Skin epidermis (tissue), 12 donors: Measurements from ENCODE around the gene PRSS22.
"Not testable (repeated sequence)": the region's sequence is repeated elsewhere in the genome, so short reads cannot be mapped to it uniquely, and the experiment has no call there.

ENCODE experiments used
- H3K27ac ChIP-seq, 21 experiments: fragments of 200-600 bp; sonication (generic) in 11 of 21; one replicate each; pipeline ENCODE4 v1.5.0; 2020; ENCODE audit warnings: mild to moderate bottlenecking in 3 of 21, inconsistent platforms in 2 of 21, moderate library complexity in 2 of 21
- H3K4me3 ChIP-seq, 7 experiments: fragments of 200-600 bp; sonication (generic) in 2 of 7; one replicate each; pipeline ENCODE4 v1.5.0; 2020; ENCODE audit warnings: inconsistent platforms in 2 of 7, mild to moderate bottlenecking in 2 of 7, moderate library complexity in 1 of 7

The PRSS22 gene, protein sequence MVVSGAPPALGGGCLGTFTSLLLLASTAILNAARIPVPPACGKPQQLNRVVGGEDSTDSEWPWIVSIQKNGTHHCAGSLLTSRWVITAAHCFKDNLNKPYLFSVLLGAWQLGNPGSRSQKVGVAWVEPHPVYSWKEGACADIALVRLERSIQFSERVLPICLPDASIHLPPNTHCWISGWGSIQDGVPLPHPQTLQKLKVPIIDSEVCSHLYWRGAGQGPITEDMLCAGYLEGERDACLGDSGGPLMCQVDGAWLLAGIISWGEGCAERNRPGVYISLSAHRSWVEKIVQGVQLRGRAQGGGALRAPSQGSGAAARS

DNA sequence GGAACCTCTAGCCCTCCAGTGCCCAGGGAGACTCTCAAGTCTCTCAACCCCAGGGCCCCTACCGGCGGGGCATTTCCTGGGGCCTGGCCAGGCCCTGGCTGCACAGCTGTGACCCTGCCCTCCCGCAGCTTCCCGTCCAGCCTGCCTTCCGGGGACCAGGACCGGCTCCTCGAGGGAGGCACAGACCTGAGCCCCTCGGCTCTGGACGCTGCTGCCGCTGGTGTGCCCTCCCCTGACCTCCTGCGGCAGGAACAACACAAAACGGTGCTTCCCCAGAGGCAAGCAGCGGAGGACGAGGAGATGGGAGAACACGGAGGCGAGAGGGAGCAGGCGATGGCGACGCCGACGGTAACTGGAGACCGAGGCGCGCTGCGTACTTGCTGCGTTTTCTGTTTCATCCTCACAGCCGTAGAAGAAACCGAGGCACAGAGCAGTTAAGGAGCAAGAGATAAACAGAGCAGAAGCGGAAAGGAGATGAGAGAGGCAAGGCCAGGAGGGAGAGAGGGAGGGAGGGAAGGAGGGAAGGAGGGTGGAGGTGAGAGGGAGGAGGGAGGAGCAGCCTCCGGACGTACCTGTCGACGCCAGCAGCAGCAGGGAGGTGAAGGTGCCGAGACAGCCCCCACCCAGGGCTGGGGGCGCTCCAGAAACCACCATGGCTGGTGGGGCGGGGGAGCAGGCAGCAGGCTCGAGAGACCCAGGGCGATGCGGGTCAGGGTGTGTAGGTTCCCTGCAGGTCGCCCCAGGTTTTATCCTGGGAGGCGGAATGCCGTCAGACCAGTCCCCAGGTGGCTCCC, at the start of gene PRSS22:
TSS of gene PRSS22 (minus strand) at position 720 of the 794 bp plus-strand sequence. CDS start at position 654, 66 bp downstream.
- peak within 1 kb of the TSS in 15 of 21 experiments; percentile 7 to 86 (median 73) for H3K27ac ChIP-seq
- peak within 1 kb of the TSS in 5 of 7 experiments; percentile 2 to 44 (median 33) for H3K4me3 ChIP-seq

DNA sequence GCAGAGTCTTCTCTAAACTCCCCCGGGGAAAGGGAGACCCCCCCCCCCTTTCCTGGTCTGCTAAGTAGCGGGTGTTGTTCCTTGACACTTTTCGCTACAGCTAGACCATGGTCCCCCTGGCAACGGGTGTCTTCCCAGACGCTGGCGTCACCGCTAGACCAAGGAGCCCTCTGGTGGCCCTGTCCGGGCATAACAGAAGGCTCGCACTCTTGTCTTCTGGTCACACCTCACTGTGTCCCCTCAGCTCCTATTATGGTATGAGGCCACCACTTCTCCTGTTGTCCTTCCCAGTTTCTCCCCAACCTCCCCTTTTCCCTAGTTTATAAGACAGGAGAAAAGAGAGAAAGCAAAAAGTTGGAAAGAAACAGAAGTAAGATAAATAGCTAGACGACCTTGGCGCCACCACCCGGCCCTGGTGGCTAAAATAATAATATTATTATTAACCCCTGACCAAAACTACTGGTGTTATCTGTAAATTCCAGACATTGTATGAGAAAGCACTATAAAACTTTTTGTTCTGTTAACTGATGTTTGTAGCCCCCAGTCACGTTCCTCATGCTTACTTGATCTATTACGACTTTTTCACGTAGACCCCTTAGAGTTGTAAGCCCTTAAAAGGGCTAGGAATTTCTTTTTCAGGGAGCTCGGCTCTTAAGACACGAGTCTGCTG, 49.2 kb upstream of the PRSS22 start:
- H3K27ac ChIP-seq, H3K4me3 ChIP-seq: not testable (repeated sequence)

DNA sequence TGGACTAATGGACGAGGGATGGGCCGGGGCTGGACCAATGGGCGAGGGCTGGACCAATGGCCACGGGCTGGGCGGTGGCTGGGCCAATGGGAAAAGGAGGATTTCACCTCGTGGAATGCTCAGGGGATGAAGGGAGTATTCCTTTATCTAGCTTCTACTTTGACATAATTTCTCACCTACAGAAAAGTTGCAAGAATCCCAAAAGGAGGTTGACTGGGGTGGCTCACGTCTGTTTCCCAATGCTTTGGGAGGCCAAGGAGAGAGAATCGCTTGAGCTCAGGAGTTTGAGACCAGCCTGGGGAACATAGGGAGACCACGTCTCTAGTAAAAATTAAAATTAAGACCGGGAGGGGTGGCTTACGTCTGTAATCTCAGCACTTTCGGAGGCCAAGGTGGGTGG, 48.0 kb upstream of the PRSS22 start:
- Histone ChIP-seq H3K4me3 (no peak overlapping the region), H3K27ac (no peak overlapping the region)

DNA sequence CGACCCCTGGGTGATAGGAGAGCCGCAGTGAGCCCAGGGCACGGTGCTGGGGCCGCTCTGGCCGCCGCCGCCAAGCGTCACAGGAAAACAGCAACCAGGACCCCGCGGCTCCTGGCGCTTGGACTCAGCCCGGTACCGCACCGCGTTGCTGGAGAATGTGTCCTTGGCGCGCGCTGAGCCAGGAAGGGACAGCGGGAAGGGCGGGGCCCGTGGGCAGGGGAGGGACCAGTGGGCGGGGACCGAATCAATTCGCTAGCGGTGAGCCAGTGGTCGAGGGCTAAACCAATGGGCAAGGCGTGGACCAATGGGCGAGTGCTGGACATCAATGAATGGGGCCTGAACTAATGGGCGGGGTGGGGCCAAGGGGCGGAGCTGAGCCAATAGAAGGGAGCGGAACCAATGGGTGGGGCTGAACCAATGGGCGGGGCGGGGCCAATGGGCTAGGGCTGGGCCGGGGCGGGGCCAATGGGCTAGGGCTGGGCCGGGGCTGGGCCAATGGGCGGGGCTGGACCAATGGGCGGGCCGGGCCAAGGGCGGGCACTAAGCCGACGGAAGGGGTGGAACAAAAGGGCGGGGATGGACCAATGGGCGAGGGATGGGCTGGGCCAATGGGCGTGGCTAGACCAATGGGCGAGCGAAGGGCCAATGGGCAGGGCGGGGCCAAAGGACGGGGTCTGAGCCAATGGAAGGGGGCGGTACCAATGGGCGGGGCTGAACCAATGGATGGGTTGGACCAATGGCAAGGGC, 47.4 kb upstream of the PRSS22 start:
- Histone ChIP-seq H3K27ac (peak overlapping the region; percentile 39 to 92 (median 84)), H3K4me3 (peak overlapping the region; percentile 57 to 79 (median 75))

DNA sequence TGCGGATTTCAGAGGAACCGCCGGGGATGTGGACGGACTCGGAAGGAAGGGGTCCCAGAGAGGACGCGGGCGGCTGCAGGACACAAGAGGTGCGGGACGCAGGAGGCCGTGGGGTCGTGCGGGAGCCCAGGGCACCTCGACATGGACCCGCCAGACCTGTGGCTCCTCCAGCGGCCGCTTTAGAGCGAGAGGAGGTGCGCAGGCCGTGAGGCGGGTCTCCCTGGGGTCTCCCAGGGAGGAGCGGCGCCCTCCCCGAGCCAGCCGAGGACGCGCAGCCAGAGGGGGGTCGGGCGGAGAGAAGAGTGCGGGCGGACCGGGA, 46.9 kb upstream of the PRSS22 start:
- Histone ChIP-seq H3K27ac (peak overlapping the region; percentile 39 to 92 (median 84)), H3K4me3 (peak overlapping the region; percentile 57 to 79 (median 75))

DNA sequence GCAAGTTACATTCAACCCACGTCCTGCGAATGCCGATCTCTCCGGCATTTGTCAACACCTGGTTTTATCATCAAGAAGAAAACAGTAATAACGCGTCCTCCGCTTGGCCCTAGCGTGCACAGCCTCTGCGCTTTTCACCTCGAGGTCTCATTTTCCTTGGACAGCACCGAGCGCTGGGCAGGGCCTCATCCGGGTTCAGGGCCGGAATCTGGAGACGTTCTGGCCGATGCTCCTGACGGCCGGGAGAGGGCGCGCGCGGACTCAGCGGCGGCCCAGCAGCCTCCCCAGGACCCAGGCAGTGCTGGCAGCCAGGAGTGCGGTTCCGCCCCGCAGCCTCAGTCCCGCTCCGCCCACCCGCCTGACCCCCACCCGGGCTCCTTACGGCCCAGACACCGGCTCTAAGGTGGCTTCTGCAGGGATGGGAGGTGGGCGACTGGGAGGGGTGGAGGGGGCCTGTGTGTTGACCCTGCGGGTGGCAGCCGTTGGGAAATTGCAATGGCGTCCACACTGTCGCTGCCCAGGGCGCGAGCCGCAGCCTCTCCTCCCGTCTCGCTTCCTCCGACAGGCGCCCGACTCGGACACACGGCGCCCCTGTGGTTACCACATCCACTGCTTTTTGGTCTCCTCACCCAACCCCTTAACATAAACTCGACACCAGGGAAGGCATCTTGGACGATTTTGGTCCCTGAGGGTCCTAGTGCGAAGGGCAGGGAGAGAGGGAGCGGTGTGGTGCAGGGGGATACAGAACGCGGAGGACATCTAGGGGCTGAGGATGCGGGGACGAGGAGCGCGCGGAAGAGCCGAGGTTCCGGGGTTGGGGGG, 46.3 kb upstream of the PRSS22 start:
- Histone ChIP-seq H3K27ac (peak overlapping the region; percentile 39 to 92 (median 84)), H3K4me3 (peak overlapping the region; percentile 57 to 79 (median 75))

DNA sequence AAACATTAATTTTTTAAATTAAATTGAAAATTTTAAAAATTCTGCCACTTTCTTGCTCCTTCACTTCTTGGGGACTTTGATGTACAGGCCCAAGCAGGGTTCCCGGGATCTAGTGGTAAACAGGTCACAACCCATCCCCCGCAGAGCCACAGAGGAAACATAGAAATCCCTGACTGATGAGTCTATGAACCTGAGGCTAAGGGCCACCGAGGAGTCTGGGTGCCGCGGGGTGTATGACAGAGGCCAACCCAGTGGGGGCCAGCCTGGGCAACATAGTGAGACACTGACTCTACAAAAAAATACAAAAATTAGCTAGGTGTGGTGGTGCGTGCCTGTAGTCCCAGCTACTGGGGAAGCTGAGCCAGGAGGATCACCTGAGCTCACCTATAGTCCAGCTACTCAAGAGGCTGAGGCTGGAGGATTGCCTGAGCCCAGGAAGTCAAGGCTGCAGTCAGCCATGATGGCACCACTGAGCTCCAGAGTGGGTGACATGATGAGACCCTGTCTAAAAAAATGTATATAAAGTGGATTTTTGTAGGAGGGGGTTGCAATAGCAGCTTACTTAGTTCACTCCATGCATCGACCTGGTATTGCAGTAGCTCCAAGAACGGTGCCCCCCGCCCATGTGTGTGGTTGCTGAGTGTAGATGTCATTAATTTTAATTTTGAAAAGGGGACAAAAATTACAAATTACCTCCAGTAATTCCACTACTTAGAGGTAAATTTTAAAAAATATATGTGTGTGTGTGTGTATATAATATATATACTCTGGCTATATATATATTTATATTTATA, 44.6 kb upstream of the PRSS22 start:
- no peak overlapping the region for H3K4me3 ChIP-seq
- no peak overlapping the region for H3K27ac ChIP-seq

DNA sequence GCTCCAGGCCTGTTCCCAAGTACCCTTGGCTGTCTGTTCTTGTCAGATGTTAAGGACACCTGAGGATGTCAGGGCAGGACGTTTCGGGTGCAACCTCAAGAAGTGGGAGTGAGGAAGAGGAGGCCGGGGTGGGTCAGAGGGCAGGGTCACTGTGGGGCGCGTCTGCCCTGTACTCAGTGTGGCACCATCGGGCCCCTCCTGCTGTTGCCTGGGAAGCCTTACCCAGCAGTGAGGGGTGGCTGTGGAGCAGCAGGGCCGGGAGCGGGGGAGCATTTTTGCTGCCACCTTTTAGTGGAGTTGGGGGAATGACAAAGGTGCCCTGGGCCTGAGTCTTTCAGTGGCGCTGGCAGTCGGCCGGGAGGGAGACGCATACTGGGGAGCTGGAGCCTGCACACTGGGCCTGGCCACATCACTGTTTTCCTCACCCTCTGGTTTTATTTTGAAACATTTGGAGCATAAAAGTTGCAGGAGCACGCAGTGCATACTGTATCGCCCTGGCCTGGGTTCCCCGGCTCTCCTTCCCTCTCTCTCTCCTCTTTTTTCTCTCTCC, 42.6 kb upstream of the PRSS22 start:
- no peak overlapping the region for H3K27ac ChIP-seq
- no peak overlapping the region for H3K4me3 ChIP-seq

DNA sequence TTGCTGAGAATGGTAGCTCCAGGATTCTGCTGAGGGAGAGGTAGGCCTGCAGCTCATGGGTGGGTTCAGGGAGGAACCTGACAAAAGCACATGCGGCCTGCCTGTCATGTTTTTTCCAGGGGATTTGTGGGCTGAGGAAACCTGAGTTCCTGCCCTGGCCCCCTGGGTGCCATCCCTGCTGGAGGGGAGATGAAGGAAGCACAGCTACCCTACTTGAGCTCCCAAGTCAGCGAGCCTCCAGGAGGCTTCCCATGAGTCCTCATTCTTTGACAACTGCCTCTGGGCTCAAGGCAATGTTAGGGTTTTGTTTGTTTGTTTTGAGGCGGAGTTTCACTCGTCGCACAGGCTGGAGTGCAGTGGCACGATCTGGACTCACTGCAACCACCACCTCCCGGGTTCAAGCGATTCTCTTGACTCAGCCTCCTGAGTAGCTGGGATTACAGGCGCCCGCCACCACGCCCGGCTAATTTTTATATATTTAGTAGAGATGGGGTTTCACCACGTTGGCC, 41.6 kb upstream of the PRSS22 start:
- Histone ChIP-seq H3K4me3 (no peak overlapping the region), H3K27ac (no peak overlapping the region)

DNA sequence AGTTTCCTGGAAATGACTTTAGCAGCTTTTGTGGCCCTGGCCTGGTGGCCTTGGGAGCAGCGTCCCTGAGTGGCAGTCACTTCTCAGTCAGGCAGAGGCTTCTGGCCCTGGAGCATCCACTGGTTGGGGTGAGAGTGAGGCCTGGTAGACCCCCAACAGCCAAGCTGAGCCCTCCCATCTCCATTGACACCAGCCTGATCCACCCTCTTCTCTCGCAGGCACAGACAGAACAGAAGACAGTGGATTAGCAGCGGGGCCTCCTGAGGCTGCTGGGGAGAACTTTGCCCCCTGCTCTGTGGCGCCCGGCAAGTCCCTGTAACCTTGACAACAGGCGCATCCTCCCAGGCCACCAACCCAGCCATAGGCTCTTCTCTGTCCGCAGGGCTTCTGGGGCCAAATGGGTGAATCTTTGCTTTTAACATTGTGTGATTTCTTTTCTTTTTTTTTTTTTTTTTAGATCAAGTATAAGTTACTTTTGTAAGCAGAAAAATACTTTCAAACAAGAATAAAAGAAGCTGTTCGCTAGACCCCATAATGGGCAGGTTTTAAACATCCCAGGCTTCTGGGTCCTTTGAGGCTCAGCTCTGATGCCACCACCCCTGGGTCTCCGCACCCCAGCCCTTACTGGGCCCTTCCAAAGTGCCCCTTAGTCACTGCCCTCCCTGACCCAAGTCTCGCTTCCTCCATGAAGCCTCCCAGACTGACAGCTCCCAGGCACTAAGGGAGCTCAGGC, 41.0 kb upstream of the PRSS22 start:
- no peak overlapping the region for H3K27ac ChIP-seq

DNA sequence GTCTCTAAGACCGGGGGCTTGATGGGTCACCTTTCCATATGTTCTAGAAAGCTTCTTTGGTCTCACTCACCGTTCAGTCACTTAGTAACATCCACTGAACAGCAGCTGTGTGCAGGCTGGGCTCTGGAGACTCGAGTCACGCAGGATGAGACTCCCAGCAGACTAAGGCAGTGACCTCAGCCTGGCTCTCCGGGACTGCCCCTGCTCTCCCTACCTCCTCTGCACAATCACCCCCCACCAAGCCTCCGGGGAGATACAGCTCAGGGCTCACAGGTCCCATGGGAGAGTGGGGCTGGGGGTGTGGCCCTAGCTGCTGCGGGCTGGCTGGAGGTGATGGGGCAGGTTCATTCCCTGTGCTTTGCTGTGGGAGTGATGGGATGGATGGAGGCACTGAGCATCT, 39.1 kb upstream of the PRSS22 start:
- Histone ChIP-seq H3K4me3 (no peak overlapping the region), H3K27ac (no peak overlapping the region)

More for the DNA sequence above, 41.0 kb upstream of the PRSS22 start:
- no peak overlapping the region for H3K4me3 ChIP-seq

DNA sequence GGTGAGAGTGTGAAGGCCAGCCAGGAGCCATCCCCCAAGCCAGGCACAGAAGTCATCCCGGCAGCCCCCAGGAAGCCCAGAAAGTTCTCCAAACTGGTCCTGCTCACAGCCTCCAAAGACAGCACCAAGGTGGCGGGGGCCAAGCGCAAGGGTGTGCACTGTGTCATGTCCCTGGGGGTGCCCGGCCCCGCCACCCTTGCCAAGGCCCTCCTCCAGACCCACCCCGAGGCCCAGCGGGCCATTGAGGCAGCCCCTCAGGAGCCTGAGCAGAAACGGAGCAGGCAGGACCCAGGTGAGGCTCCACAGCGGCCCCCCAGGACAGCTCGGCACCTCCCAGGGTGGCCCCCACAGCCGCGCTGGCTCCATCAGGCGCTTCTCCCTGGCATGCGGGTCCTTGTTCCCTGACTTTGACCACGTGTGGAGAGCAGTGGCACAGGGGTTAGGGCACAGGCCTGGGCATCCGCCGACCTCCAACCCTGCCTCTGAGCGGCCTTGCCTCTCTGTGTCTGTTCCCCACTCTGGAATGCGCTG, 38.6 kb upstream of the PRSS22 start:
- no peak overlapping the region for H3K4me3 ChIP-seq
- H3K27ac ChIP-seq = no peak overlapping the region

DNA sequence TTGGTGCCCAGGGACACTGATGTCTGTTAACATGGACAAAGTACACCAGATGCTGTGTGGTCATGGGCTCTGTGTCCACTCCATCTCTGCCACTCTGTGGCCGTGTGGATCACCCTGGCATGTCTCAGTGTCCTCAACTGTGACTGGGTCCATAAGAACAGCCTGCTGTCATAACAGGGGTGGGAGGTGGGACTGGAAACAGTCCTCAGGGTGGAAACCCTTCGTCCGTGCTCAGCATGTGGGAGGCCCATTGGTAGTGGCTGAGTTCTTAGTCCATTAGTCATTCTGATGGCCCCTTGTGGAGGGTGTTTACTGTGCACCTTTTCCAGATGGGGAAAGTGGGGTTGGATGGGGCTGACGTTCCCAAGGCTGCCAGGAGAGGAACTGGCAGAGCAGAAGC, 37.8 kb upstream of the PRSS22 start:
- H3K27ac ChIP-seq = no peak overlapping the region
- no peak overlapping the region for H3K4me3 ChIP-seq

DNA sequence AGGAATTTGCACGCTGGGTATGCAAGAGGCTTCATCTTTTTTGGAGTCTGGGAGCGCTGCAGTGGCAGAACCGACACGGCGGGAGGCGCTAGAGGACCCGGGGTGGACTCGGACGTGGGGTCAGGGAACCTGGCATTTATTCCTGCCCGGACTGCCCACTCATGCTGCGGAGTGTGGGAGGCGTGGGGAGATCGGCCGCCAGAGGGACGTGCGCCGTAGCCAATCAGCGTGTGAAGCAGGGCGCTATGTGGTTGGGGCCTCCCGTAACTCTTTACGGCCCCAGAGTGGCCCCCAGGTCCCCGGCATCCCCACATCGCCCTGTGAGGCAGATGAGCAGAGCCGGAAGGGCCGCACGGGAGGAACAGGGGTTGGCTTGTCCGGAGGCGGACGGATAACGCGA, 36.3 kb upstream of the PRSS22 start:
- Histone ChIP-seq H3K27ac (no peak overlapping the region), H3K4me3 (no peak overlapping the region)

DNA sequence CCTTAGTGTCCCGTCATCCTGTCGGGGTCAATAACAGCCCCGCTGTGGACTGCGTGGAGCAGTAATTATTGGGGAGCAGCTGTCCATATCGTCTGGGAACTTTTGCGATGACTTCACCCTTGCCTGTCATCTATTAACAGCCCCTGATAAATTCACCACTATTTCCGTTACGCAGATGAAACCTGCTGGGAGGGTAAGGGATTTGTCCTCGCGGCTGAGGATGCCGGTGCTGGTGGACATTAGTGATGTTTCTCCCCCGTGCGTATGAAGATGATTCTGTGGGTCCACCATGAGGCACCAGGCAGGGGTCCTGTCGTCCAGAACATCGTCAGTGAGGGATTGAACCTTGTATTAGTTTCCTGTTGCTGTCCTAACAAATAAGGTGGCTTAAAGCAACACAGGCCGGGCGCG, 26.1 kb upstream of the PRSS22 start:
- Histone ChIP-seq H3K4me3 (peak overlapping the region; percentile 60 to 92 (median 84)), H3K27ac (peak overlapping the region in 14 of 21 experiments; percentile 86 to 97 (median 93))

DNA sequence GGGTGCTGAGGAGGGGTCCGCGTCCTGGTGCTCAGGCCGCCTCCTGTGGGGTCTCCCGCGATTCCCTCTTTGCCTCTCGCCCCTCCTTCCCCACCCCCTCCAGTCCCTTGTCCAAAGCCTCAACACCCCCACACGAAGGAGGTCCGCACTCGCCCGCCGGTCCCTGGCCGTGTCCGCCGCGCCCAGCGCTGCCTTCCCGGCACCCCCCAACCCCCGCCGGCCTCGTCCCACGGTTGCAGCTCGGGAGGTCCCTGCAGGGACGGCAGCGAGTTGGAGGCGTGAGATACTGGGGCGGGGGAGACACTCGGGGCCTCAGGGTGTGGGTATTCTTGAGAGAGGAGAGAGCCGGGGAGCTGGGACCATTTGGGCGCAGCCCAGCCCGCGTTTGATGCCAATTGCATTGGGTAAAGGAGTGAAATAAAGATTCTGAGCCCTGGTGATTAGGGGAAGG, 25.5 kb upstream of the PRSS22 start:
- H3K27ac ChIP-seq = peak overlapping the region; percentile 80 to 97 (median 92)
- peak overlapping the region; percentile 60 to 92 (median 84) for H3K4me3 ChIP-seq
